Esophagus muscularis mucosa (tissue), 4 donors: ENCODE results near the gene SERTAD2.

Experiments used
- EP300 ChIP-seq: sonication (generic); formaldehyde crosslinking; IDR thresholded peaks from one replicate; pipeline ENCODE4 v1.6.1; 2017; ENCODE audit warnings: antibody characterized with exemption
- POLR2A ChIP-seq: fragments of 450-650 bp; IDR thresholded peaks from one replicate; pipeline ENCODE4 v1.6.1; 2017; ENCODE audit warnings: antibody characterized with exemption, moderate library complexity, mild to moderate bottlenecking, low read depth
- TF ChIP-seq, protein P1 (sequence below), 3 experiments: fragments of 200-600 bp in 2 of 3; fragments of 450-650 bp in 1 of 3; sonication (generic) in 2 of 3; IDR thresholded peaks; one replicate each; pipeline ENCODE4 v1.5.1; 2017 to 2019; ENCODE audit warnings: antibody characterized with exemption in 3 of 3, mild to moderate bottlenecking in 2 of 3, moderate library complexity in 1 of 3

DNA sequence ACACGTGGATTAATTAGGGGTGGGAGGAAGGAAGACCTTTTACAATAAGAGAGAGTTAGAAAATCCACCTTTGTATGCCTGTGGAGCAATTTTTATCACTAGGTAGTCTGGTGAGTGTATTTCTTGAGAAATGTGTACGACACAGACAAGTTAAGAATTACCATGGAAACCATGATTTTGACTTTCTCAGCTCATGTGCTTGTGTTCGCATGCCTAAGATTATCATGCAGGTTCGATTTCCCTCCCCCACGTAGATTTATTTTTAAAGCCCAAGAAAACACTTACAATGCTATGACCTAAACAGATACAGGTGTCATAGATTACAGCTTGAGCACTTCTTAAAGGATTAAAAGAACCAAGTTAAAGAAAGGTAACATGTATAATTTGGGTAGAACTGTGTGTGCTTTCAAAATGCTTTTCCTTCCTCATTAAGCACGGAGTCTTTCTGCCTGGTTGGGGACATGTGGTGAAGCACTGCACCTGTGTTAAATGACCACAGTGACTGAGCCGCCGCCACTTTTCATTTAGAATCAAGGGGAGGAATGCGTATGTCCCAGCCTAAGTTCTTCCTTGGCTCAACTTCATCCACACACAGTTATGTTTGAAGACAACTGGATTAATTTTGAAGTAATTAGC is 16.6 kb downstream of the SERTAD2 start:
- TF ChIP-seq, protein P1, sequence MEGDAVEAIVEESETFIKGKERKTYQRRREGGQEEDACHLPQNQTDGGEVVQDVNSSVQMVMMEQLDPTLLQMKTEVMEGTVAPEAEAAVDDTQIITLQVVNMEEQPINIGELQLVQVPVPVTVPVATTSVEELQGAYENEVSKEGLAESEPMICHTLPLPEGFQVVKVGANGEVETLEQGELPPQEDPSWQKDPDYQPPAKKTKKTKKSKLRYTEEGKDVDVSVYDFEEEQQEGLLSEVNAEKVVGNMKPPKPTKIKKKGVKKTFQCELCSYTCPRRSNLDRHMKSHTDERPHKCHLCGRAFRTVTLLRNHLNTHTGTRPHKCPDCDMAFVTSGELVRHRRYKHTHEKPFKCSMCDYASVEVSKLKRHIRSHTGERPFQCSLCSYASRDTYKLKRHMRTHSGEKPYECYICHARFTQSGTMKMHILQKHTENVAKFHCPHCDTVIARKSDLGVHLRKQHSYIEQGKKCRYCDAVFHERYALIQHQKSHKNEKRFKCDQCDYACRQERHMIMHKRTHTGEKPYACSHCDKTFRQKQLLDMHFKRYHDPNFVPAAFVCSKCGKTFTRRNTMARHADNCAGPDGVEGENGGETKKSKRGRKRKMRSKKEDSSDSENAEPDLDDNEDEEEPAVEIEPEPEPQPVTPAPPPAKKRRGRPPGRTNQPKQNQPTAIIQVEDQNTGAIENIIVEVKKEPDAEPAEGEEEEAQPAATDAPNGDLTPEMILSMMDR (IDR thresholded peaks at IDR 0.05), result no peak
- TF ChIP-seq POLR2A (no peak), EP300 (no peak)
